GM12873 (cell line): ENCODE data around the gene GLYR1.

Source experiments
- TF ChIP-seq, protein P1 (sequence below): IDR thresholded peaks from 2 replicates; pipeline ENCODE4 v1.5.1; 2012; ENCODE audit warnings: low read depth, mild to moderate bottlenecking, moderate library complexity, low read length, control low read depth; ENCODE audit not compliant: insufficient read depth; ENCODE audit errors: missing control alignments

The GLYR1 gene

DNA sequence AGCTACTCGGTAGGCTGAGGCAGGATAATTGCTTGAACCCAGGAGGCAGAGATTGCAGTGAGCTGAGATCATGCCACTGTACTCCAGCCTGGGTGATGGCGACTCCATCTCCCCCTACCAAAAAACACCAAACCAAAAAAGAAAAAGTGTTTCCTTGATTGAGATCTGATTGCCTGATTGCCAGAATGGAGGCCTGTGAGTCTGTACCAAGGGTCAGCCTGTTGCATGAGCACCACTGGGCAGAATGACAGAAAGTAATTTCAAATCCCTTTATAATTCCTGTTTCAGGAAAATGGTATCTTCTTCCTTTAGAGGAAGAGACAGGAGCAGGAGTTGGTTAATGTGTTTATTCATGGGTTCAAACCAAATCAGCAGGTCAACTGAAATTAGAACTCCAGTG, 8.7 kb upstream of the GLYR1 start:
- TF ChIP-seq, protein P1, sequence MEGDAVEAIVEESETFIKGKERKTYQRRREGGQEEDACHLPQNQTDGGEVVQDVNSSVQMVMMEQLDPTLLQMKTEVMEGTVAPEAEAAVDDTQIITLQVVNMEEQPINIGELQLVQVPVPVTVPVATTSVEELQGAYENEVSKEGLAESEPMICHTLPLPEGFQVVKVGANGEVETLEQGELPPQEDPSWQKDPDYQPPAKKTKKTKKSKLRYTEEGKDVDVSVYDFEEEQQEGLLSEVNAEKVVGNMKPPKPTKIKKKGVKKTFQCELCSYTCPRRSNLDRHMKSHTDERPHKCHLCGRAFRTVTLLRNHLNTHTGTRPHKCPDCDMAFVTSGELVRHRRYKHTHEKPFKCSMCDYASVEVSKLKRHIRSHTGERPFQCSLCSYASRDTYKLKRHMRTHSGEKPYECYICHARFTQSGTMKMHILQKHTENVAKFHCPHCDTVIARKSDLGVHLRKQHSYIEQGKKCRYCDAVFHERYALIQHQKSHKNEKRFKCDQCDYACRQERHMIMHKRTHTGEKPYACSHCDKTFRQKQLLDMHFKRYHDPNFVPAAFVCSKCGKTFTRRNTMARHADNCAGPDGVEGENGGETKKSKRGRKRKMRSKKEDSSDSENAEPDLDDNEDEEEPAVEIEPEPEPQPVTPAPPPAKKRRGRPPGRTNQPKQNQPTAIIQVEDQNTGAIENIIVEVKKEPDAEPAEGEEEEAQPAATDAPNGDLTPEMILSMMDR = no peak

GRCh38 chr16:4855371-4855770, 8.3 kb upstream of the GLYR1 start:
- TF ChIP-seq, protein P1 = no peak

DNA sequence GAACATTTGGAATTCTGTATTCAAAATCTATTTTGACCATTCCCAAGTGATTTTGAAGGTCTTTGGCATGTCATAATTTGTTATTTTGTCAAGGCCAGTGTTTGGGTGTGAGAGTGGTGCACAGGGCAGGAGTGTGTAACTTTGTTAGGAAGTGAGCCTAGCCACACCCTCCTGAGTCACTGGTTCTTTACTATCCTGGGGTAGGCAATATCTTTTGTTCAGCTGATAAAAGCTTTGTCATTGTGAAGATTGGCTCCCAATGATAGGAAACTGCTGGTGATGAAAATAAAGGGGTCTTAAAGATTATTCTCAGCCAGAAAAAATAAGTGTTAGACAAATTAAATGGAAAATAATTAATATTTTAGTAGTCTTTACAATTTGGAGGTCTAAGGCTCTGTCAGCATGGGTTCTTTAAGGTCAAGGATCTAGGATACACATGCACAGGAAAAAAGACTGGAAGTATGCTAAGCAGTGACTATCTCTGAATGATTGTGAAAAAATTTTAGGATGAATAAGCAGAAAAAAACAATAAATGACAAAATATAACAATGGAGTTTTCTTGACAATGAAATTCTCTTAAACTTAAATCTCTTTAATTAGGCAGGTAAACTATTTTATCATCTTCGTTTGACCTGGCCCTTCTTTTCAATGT, 5.3 kb upstream of the GLYR1 start:
- TF ChIP-seq, protein P1 = no peak

- TF ChIP-seq, protein P1 = no peak
Measured at GRCh38 chr16:4850211-4850610, 3.1 kb upstream of the GLYR1 start.

DNA sequence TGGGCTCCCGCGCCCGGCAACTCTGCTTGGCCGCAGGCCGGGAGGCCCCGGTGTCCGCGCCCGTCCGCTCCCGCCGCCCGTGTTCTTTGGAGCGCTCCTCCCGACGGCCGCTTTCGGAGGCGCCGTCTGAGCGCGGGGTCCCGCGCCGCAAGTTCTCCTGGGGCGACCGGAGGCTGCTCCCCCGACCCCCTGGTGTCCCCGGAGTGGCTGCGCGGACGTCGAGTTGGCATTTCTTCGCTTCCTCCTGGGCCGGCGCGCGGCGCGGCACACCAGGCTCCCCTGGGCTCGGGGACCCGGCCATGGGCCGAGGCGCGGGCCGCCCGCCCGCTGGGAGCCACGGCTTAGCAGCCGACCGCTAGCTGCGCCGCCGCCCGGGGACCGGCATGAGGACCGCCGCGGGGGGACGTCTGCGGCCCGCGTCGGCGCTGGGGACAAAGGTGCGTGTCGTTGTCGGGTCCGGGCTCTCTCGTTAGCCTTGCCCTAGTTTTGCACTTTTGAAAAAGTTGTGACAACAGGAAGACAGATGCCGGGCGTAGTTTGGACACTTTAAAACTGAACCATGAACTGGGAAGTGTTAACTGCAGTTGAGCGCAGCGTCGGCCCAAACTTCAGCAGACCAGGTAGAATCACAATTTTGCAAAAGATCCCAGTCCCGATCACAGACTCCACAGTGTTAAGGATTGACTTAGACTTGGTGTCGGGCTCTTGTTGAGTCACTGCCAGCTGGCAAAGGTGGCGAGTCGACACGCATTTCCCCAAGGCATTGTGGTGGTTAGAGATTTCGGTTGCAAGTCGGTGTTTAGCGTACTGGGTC, 893 bp upstream of the GLYR1 start:
- TF ChIP-seq, protein P1 = no peak

DNA sequence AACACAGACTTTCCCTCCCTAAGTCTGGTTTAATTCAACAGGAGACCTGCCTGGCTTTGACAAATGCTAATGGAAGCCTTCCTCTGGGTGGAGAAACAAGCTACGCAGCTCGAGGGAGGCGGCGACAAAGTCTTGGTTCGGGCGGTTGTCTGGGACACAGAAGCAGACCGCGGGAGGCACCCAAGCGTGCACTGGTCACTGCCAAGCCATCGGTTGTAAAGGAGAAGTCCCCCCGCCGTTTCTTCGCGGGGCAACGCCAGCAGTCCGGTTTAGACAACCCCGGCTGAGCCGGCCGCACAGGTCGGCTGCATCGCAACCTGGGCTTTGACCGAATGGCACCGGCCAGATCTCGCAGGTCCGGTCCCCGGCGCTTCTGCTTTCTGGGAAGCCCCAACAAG, 586 bp downstream of the GLYR1 start:
- TF ChIP-seq, protein P1 = no peak

- TF ChIP-seq, protein P1 = no peak
Measured at GRCh38 chr16:4840984-4841383, 6.1 kb downstream of the GLYR1 start.
